Keratinocyte (primary cell): ENCODE data around the gene MS4A13.

Experiments used
- CTCF ChIP-seq, 3 experiments: IDR thresholded peaks in 1 of 3; conservative IDR thresholded peaks in 1 of 3; optimal IDR thresholded peaks in 1 of 3; 2 replicates in 2 of 3; 3 replicates in 1 of 3; pipeline versions ENCODE3 to v1.5.1; 2011; ENCODE audit warnings: low read length in 3 of 3, mild to moderate bottlenecking in 3 of 3, moderate library complexity in 2 of 3, control low read depth in 1 of 3, inconsistent platforms in 1 of 3; ENCODE audit not compliant: insufficient read depth in 2 of 3; ENCODE audit errors: extremely low read depth in 1 of 3
- EZH2 ChIP-seq: IDR thresholded peaks from one replicate; pipeline ENCODE4 v1.6.1; 2012; ENCODE audit warnings: inconsistent platforms, mild to moderate bottlenecking, low read length, moderate library complexity

GRCh38 chr11:60561254-60561653 lies 46.1 kb downstream of the MS4A13 start:
- no peak for TF ChIP-seq CTCF (optimal IDR thresholded peaks at IDR 0.05 in 1 of 3, IDR thresholded peaks at IDR 0.05 in 1 of 3, conservative IDR thresholded peaks at IDR 0.05 in 1 of 3; ENCODE audit: extremely low read depth in 1 of 3, insufficient read depth in 2 of 3, low read length in 3 of 3)
- TF ChIP-seq EZH2: no peak
